Prostate gland (tissue), 2 donors: Measurements from ENCODE around the gene BRD3OS. TPM values are rescaled to one million over a fixed set of nuclear protein-coding genes. Genes with fewer than 3 reads are reported as not detected.

Experiments used
- DNase-seq: peaks from one replicate; pipeline ENCODE4 v3.0.0-alpha.2; 2019; ENCODE audit warnings: low spot score
- H3K27ac ChIP-seq, 2 donors: fragments of 200-600 bp; sonication (generic); 2 replicates each; pipeline ENCODE4 v1.5.1; 2017 to 2019
- H3K27me3 ChIP-seq: fragments of 200-600 bp; sonication (generic); replicated peaks from 2 replicates; pipeline ENCODE4 v1.5.1; 2019; ENCODE audit not compliant: insufficient read depth
- H3K36me3 ChIP-seq, 2 donors: fragments of 200-600 bp; sonication (generic); 1 replicate in 1 of 2; 2 replicates in 1 of 2; pipeline versions ENCODE4 v1.5.1 to v1.8.1; 2017 to 2019
- H3K4me1 ChIP-seq: fragments of 200-600 bp; sonication (generic); replicated peaks from 2 replicates; pipeline ENCODE4 v1.5.1; 2019
- H3K4me3 ChIP-seq, 2 donors: fragments of 200-600 bp; sonication (generic); 2 replicates each; pipeline ENCODE4 v1.5.1; 2017 to 2019
- H3K9me3 ChIP-seq: fragments of 200-600 bp; sonication (generic); 2 replicates; pipeline ENCODE4 v1.5.1; 2017
- POLR2A ChIP-seq: fragments of 450-650 bp; IDR thresholded peaks from one replicate; pipeline ENCODE4 v1.6.1; 2016; ENCODE audit warnings: antibody characterized with exemption, mild to moderate bottlenecking
- POLR2AphosphoS5 ChIP-seq: sonication (generic); formaldehyde crosslinking; IDR thresholded peaks from one replicate; pipeline ENCODE4 v1.6.1; 2017; ENCODE audit warnings: antibody characterized with exemption
- WGBS: methylation state at CpG from one replicate; pipeline ENCODE4 v1.1.5; 2018; 5-methylcytosine and 5-hydroxymethylcytosine counted together
- intact Hi-C: fragments of 100-400 bp; cut with DNase I; formaldehyde crosslinking; loops from one replicate; pipeline ENCODE4 v1.14.2; 2022
- total RNA-seq, 2 donors: library from RNA; depleted of rRNA; stranded (reverse); fragments of >200 nt; gene quantifications; one replicate each; pipeline ENCODE4 v1.1.0, GENCODE V29; 2016
- TF ChIP-seq, protein P1 (sequence below), 4 experiments: fragments of 200-600 bp in 2 of 4; fragments of 450-650 bp in 2 of 4; sonication (generic) in 2 of 4; IDR thresholded peaks; 1 replicate in 3 of 4; 2 replicates in 1 of 4; pipeline ENCODE4 v1.5.1; 2016 to 2019; ENCODE audit warnings: antibody characterized with exemption in 4 of 4, mild to moderate bottlenecking in 2 of 4, moderate library complexity in 2 of 4

Gene BRD3OS
- total RNA-seq, 2 donors from 2014 or later = 16.2 to 30.1 TPM

DNA sequence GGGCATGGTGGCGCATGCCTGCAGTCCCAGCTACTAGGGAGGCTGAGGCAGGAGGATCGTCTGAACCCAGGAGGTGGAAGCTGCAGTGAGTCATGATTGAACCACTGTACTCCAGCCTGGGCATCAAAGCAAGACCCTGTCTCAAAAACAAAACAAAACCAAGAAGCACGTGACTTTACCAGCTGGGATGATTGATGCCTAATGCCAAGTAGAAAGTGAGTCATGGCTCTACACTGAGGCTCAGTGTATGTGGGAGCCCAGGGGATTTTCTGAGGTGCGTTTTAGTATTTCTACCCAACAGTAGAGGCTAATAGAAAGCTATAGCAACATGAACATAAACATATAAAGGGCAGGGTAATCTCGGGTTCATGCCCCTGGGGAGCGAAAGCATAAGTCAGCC is 13.9 kb upstream of the BRD3OS start:
- WGBS = 93% methylated on average over 6 of the region's 6 CpGs
- no peak overlapping the region for H3K4me3 ChIP-seq

DNA sequence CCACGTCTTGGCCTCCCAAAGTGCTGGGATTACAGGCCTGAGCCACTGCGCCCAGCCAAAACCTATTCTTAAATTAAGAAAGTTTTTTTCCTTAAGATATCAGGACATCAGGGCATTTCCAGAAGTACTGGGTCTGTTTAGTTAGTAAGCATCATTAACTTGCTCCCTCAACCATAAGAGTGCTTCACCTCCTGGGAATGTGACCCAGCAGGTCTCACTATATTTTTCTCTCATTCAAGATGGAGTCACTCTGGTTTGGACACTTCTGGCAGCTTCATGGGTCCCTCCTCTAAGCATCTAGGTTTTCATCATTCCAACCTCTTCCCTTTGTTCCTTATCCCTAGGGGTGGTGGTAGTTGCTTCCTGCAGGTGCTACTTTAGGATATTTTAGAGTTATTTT is 10.3 kb upstream of the BRD3OS start:
- Histone ChIP-seq H3K9me3 (no peaks in the 10 kb centered on the region), H3K4me3 (no peak overlapping the region), H3K36me3 (no peaks in the 10 kb centered on the region), H3K4me1 (no peaks in the 10 kb centered on the region), H3K27me3 (no peaks in the 10 kb centered on the region), H3K27ac (no peak overlapping the region)
- intact Hi-C loops = no loop called here
- 91% methylated on average over 2 of the region's 2 CpGs for WGBS
- no peak for DNase-seq
- TF ChIP-seq, protein P1, sequence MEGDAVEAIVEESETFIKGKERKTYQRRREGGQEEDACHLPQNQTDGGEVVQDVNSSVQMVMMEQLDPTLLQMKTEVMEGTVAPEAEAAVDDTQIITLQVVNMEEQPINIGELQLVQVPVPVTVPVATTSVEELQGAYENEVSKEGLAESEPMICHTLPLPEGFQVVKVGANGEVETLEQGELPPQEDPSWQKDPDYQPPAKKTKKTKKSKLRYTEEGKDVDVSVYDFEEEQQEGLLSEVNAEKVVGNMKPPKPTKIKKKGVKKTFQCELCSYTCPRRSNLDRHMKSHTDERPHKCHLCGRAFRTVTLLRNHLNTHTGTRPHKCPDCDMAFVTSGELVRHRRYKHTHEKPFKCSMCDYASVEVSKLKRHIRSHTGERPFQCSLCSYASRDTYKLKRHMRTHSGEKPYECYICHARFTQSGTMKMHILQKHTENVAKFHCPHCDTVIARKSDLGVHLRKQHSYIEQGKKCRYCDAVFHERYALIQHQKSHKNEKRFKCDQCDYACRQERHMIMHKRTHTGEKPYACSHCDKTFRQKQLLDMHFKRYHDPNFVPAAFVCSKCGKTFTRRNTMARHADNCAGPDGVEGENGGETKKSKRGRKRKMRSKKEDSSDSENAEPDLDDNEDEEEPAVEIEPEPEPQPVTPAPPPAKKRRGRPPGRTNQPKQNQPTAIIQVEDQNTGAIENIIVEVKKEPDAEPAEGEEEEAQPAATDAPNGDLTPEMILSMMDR (IDR thresholded peaks at IDR 0.05) = no peak
- TF ChIP-seq POLR2AphosphoS5 (no peak), POLR2A (no peak)

More for the DNA sequence above, 13.9 kb upstream of the BRD3OS start:
- Histone ChIP-seq H3K36me3 (no peaks in the 10 kb centered on the region), H3K27me3 (no peaks in the 10 kb centered on the region), H3K9me3 (no peaks in the 10 kb centered on the region), H3K27ac (no peak overlapping the region), H3K4me1 (no peaks in the 10 kb centered on the region)
- intact Hi-C loops = no loop called here
- DNase-seq = no peak
- TF ChIP-seq, protein P1 (IDR thresholded peaks at IDR 0.05) = no peak
- TF ChIP-seq POLR2A = no peak
- no peak for TF ChIP-seq POLR2AphosphoS5

DNA sequence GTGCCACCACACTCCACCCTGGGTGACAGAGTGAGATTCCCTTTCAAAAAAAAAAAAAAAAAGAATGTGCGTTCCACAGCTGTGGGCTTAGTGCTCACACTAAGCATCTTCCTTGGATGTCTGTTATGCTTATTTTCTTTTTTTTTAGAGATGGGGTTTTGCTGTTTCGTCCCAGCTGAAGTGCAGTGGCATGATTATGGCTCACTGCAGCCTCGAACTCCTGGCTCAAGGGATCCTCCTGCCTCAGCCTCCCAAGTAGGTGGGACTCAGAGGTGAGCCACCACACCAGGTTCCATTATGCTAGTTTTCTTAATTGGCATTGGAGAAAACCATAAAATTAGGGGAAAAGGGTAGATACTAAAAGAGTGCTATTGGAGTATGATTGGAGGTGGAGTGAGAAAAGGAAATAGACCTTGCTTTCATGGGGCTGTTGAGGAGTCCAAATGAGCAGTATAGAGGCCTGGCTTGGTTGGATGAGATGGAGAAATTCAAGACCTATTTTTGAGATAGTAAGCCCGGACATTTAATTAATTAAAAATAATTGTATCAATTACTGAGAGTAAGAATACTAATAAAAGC is 978 bp upstream of the BRD3OS start:
- DNase-seq = no peak
- Histone ChIP-seq H3K27me3 (no peaks in the 10 kb centered on the region), H3K9me3 (no peaks in the 10 kb centered on the region), H3K4me3 (peak overlapping the region in 1 of 2 donors; percentile 20), H3K4me1 (no peaks in the 10 kb centered on the region), H3K36me3 (peaks cover 0 to 6% of the 10 kb centered on the region in 2 donors), H3K27ac (peak overlapping the region; percentile 65 to 73)
- intact Hi-C loops = loop anchor here (10.0 kb wide), 1 partner anchor 110 kb away; the partner anchor contains the start of gene WDR5
- TF ChIP-seq POLR2AphosphoS5 = no peak
- TF ChIP-seq POLR2A = no peak
- TF ChIP-seq, protein P1 (IDR thresholded peaks at IDR 0.05) = no peak
- WGBS = 66% methylated on average over 4 of the region's 4 CpGs

DNA sequence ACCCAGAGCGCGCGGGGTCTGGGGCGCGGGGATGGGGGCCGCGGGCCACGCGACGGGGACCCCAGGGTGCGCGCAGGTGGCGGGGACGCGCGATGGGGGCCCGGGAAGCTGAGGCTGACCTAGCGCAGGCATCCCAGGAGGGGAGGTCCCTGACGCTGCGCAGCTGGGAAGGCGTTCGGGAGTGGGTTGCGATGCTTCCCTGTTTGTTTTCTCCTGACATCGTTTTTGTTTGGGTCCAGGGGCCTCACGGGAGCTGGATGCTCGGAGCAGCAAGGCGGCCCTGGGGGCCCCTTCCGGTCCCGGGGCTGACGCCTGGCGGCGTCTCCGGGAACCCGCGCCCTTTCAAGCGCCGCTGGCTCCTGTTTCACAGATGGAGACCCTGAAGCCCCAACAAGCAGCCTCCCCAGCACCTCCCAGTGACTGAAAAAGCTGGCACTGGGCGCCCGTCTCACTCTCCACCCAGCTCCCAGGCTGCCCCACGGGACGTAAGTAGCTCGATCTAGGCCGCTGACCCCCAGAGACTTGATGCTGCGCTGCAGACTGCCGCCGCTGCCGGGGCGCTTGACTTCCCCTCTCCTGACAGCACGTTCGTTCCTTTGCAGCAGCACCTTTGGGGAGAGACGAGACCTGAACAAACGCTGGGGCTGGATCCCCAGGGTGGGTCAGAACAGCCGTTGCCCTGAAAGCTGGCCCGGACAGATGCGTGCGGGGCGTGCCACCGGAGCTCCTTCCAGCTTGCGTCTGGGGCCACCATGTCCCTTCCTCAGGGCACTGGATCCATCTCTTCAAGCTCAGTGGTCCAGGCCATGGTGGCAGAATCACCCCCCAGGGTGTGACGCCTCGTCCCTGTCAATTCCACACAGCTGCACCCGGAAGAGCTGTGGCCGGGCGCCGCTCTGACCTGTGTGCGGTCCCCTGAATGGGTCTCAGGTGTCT is 593 bp downstream of the BRD3OS start:
- peaks cover 0 to 6% of the 10 kb centered on the region in 2 donors for H3K36me3 ChIP-seq
- no peak for DNase-seq
- H3K27ac ChIP-seq = peak overlapping the region; percentile 65 to 73
- H3K27me3 ChIP-seq = no peaks in the 10 kb centered on the region
- WGBS = 13% methylated on average over 56 of the region's 66 CpGs
- TF ChIP-seq, protein P1 (IDR thresholded peaks at IDR 0.05) = peak in 1 of 4 experiments; percentile 10
- TF ChIP-seq POLR2A = no peak
- no peaks in the 10 kb centered on the region for H3K4me1 ChIP-seq
- H3K4me3 ChIP-seq = peak overlapping the region; percentile 94 to 95
- intact Hi-C loops = loop anchor here (5.0 to 10.0 kb wide), 2 partner anchors 41 to 109 kb away; partner anchors contain the start of genes BRD3 and WDR5
- no peaks in the 10 kb centered on the region for H3K9me3 ChIP-seq
